Endometrium (tissue), 2 donors: ENCODE results near the gene ST8SIA4.
"Not testable (repeated sequence)": the region's sequence is repeated elsewhere in the genome, so short reads cannot be mapped to it uniquely, and the experiment has no call there.

Experiments used
- FAIRE-seq: peaks from 2 replicates; lab custom pipeline; 2012; peaks lifted over from hg19 to GRCh38; lab: Jason Lieb, UNC
- donor health status: control.
- donor health status: control.

ST8SIA4 gene

GRCh38 chr5:100828071-100828897, 74.8 kb downstream of the ST8SIA4 start:
- no peak for FAIRE-seq

DNA sequence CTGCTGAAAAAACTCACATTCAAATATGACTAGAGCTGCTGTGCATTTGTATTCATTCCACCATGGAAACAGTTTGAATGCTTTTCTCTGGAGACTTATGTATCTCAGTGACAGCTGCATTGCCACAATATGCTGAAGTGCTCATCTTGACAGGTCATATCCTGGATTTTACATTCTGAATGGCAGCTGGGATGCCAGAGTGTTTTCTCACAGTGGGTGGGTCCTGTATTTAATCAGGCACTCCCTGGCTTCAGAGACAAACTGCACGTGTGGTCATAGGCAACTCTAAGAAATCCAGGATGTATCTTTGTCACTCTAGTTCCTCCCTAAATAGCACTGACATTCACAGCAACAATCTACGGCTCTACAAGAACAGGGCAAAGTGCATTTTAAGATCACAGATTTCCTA, 75.6 kb downstream of the ST8SIA4 start:
- FAIRE-seq: no peak

GRCh38 chr5:100826133-100826532, 76.9 kb downstream of the ST8SIA4 start:
- no peak for FAIRE-seq

DNA sequence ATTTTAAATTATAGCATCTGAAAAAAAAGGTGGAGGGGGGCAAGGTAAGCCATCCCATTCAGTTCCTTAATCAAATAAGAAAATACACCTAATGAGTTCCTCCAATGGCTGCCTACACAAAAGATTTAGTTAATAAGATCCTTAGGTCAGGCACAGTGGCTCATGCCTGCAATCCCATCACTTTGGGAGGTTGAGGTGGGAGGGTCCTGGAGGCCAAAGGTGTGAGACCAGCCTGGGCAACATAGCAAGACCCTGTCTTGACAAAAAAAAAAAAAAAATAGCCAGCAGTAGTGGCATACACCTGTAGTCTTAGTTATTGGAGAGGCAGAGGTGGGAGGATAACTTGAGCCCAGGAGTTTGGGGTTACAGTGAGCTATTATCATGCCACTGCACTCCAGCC, 78.4 kb downstream of the ST8SIA4 start:
- FAIRE-seq: no peak

DNA sequence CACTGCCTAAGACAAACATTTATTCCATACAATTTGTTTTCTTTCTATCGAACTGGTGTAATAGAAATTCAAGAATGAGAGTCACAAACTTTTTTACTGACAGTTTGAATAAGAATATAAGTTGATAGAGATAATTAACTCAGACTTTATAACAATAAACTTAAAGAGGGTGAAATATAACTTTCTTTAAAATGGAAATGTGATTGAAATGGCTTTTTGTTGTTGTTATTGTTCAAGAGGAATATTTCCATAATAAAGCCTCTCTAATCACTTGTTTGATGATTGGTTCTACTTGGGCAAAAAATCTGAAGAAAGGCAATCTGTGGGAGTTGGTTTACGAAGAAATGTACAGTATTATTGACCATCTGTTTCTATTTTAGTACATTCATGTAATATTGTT, 79.3 kb downstream of the ST8SIA4 start:
- FAIRE-seq: no peak

DNA sequence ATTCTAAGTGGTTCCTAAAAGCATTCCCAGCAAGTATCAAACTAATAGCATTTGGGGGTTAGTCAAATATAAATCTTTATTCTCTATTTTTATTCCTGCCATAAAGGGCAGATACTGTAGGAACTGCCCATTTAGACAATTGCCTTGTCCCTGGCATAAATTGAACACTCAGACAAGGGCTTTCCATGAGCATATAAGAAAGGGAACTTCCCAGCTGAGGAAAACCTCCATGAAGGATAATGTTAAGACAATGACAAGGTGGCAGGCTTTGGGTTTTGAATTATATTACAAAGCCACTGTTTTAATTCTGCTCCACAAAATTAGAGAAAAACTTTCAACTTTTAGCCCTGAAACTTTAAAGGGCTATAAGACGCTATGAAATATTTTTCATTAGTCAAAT, 81.3 kb downstream of the ST8SIA4 start:
- no peak for FAIRE-seq

DNA sequence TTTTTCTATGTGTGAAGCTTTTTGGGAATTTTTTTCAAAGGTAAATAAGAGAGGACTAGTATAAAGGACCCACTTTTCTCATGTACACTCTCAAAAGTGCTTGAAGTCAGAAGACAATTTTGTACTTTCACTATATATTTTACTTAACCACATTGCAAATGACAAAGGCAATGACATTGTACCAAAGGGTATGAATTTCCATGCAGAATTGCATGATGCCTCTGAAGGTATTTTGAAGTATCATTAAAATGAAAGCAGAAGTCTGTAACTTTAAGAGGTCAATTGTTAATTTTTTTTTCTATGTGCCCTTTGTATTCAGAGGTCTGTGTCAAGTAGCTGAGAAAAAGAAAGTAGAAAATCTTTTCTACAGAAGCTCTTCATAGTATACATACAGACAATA, 84.7 kb downstream of the ST8SIA4 start:
- FAIRE-seq: no peak

DNA sequence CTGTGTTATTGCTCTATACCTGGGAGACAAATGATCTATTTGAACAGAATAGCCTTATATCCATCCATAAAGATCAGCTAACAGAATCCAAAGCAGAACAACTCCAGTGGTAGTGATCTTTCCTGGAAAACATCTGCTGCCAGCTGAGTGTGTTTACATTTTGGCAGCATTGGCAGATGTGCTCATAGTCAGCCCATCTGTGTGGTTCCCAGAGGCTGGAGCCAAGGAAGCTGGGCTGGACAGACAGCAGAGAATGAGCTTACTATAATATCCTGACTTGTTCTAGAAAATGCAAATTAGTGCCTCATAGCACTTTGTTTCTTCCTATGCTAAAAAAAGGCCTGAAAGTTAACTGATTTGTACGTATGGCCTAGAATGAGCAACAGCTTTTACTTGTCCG, 99.7 kb downstream of the ST8SIA4 start:
- no peak for FAIRE-seq

DNA sequence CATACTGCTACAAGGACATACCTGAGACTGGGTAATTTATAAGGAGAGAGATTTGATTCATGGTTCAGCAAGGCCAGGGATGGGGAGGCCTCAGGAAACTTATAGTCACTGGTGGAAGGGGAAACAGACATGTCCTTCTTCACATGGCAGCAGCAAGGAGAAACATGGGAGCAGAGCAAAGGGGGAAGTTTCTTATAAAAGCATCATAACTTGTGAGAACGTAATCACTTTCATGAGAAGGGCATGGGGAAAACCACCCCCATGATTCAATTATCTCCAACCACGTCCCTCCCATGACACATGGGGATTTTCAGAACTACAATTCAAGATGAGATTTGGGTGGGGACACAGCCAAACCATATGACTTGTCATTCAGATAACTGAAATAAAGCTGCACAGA, 100.9 kb downstream of the ST8SIA4 start:
- FAIRE-seq: no peak

- FAIRE-seq: no peak
These were observed 102.5 kb downstream of the ST8SIA4 start for GRCh38 chr5:100800562-100800961.

DNA sequence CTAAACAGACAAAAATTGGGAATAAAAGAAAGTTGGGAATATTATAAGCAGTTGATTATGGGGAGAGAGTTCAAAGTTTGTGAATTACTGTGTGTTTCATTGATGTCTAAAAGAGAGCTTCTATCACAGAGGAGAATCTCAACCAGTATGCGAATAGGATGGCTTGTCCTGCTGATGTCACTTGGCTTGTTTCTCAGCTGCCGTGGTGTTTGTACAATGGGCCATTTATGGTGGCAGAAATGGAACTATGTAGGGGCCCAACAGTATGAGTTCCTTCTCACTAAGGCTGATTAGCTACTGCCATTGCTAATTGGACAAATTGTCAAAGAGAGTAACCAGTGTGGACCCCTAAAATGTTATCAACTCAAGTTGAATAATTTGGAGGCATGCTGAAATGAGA, 103.9 kb downstream of the ST8SIA4 start:
- FAIRE-seq: no peak

GRCh38 chr5:100797861-100798260, 105.2 kb downstream of the ST8SIA4 start:
- FAIRE-seq: no peak

- no peak for FAIRE-seq
These were observed 106.2 kb downstream of the ST8SIA4 start for GRCh38 chr5:100796851-100797250.

GRCh38 chr5:100794844-100795243, 108.2 kb downstream of the ST8SIA4 start:
- no peak for FAIRE-seq

DNA sequence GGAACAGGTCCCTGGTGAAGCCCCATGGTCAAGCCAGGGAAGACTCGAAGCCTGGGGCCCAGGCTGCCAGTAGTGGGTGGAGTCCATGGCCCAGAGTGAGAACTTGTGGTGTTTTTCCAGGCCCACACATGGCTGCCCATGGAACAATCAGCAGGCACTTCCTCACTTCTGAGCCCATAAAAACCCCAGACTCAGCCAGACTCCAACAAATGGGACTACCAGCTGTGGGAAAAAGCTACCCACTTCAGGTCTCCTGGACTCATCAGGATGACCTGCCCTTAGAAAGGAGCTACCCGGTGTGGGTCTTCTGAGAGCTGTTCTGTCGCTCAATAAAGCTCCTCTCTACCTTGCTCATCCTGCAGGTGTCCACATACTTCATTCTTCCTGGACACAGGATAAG, 108.9 kb downstream of the ST8SIA4 start:
- FAIRE-seq: no peak

DNA sequence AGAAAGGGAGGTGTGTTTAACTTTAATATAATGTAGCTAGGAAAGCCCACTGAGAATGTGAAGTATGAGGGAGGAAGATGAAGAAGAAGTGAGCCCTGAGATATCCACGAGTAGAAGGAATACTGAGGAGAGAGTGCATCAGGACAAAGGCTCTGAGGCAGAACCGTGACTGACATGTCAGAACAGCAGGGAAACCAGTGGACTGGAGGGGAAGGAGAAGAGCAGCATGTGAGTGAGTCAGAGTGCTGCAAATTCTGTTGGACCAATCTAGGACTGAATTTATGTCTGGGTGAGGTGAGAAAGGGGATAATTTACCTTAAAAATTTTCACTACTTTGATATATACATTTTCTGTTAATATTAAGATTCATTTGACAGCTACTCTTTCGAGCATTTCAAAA, 110.3 kb downstream of the ST8SIA4 start:
- FAIRE-seq: no peak

- FAIRE-seq: no peak
These were observed 111.7 kb downstream of the ST8SIA4 start for GRCh38 chr5:100791391-100791790.

DNA sequence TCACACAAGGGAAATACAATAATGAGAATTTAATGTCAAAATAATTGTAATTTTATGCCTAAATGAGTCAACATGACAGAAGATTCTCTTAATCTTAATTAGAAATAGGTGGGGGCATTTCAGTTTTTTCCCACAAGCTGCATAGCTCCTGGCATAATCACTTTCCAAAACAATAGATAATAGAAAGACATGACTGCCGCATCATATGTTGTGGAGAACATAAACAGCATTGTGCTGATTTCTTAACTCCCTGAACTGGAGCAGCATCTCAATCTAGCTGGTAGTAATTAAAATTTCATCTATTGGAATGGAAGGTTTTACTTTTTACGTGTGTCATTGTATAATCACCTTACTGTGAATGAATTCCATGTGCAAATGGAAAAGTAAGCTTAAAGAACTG, 112.1 kb downstream of the ST8SIA4 start:
- FAIRE-seq: no peak

DNA sequence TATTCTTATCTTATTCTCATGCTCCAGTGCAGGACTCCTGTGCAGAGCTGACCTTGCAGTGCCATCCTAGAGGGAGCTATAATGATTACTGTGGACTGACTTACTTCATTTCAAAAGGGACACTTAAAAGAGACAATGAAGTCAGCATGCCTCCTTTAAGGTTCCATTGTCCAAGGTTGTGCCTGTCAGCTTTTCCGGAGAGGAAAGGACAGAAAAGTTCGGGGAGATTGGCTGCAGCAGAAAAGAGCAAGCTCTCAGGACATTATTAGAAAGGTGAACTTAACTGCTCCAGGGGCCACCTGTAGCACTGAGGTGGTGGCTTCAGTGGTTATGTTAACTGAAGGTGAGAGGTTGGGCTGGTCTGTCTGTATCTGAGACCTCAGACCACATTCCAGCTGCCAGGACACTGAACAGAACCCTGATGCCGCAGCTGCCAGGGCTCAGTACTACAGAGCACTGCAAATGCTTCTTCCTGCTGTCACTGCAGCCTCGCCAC, 112.9 kb downstream of the ST8SIA4 start:
- FAIRE-seq: no peak

DNA sequence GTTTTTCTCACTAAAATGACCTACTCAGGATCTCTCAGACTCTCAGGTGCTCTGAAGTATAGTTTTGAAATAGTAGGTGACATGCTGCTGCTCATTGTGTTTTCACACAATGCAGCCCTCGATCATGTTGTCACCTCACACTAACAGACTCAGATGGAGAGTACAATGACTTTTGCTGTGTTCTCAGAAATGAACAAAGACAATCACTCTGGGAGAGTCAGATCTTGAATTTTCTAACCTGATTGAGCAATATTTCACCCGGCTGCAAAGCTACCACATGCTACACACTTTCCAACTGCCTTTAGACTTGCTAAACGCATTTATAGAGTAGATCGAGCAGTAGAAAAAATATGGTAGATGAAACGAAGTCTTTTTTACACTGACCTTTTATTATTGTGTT, 113.4 kb downstream of the ST8SIA4 start:
- no peak for FAIRE-seq

DNA sequence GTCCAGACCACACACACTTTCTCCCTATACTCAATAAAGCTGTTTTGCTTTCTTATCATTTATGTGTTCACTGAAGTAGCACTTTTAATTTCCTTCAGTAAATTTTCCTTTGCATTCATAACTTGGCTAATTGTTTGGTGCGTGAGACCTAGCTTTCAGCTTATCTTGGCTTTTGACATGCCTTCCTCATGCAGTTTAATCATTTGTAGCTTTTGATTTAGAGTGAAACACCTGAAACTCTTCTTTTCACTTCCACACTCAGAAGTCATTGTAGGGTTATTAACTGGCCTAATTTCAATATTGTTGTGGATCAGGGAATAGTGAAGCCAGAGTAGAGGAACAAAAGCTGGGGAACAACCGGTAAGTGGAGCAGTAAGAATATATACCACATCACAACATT, 114.7 kb downstream of the ST8SIA4 start:
- FAIRE-seq: no peak

GRCh38 chr5:100787648-100788047, 115.4 kb downstream of the ST8SIA4 start:
- FAIRE-seq: no peak

- not testable (repeated sequence) for FAIRE-seq
These were observed 117.5 kb downstream of the ST8SIA4 start for GRCh38 chr5:100785536-100785935.

DNA sequence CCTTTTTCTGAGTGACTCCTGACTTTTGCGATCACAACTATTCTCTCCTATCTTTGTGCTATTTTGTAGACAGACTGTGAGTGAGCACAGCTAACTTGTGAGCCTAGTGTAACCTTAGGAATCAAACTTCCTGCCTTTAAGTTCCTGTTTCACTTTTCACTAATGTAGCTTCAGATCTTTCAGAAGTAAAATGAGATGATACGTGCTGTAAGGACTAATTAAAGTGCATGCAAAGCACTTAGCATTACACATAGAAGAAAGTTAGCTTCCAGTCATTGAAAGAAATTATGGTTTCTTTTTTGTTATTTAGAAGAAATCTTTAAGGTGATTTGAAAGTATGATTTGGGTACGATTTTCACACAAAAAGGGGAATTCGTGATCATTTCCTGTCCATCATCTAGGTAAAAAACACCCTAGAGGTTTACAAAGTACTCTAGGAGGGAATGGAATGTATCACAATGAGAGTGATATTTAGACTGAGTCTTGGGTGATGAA, 122.7 kb downstream of the ST8SIA4 start:
- FAIRE-seq: no peak
